Measurements from ENCODE around the gene CACNG4.

Gene CACNG4

GRCh38 chr17:66945147-66945835 lies 19.2 kb upstream of the CACNG4 start:
- DNase-seq = peak; percentile 68

DNA sequence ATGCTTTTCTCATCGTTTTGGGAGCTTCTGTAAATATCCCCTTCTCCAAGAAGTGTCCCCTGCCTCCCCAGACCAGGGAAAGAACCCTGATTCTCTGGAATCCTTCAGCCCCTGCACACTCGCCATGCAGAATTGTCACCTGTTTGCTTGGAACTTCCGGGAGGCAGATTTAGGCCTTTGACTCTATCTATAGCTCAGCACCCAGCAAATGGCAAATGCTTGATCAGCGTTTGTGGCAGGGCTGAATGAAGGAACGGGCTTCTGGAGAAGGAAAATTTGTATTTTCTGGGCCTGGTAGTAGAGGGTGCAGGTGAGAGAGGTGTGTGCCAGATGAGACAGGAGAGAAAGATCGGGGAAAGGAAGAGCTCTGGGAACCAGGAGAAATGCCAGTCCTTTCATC lies 18.3 kb upstream of the CACNG4 start:
- DNase-seq = no peak

GRCh38 chr17:66947311-66947710 lies 17.2 kb upstream of the CACNG4 start:
- no peak for DNase-seq

- no peak for DNase-seq
Observed at GRCh38 chr17:66948061-66948750, 16.3 kb upstream of the CACNG4 start.

DNA sequence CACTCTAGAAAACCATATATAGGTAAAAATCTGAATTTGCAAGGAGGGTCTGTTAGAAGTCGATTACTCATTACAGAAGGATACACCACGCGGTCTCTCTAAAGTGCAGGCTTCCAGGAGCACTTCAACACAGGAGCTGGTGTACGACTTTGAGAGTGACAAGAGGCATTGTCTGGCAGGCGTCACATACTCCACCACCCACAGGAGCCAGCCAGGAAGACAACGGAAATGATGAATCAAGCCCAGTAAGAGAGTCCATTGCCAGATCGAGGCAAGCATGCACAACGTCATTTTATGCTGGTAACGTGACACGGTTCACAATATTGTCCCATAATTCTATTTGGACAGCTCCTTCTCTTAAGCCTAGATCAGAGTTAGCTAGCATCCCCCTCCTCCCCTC lies 15.0 kb upstream of the CACNG4 start:
- DNase-seq = peak; percentile 37

GRCh38 chr17:66950325-66950724 lies 14.2 kb upstream of the CACNG4 start:
- DNase-seq = no peak

DNA sequence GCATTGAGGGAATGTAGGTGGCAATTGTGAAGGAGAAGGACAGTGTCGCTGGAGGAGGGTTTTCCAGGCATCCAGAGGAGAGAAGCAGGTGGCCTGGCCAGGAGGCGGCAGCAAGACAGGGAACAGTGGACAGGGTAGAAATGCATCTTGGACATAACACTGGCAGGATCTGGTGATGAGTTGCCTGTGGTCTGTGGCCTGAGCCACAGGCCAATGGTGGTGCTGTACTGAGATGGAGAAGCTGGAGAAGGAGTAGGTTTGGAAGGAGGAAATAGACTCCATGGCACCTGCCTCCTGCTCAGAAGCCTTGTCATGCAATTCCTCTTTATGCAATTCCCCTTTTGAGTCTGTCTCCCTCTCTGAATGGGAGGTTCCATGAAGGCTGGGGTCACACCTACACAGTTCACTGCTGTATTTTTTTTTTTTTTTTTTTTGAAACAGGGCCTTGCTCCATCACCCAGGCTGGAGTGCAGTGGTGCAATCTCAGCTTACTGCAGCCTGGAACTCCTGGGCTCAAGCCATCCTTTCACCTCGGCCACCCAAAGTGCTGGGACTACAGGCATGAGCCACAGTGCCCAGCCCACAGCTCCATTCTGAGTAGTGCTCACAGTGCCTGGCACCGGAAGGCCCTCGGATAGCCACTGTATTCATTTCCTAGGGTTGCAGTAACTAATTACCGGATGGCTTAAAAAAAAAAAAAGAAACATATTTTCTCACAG lies 13.5 kb upstream of the CACNG4 start:
- no peak for DNase-seq

DNA sequence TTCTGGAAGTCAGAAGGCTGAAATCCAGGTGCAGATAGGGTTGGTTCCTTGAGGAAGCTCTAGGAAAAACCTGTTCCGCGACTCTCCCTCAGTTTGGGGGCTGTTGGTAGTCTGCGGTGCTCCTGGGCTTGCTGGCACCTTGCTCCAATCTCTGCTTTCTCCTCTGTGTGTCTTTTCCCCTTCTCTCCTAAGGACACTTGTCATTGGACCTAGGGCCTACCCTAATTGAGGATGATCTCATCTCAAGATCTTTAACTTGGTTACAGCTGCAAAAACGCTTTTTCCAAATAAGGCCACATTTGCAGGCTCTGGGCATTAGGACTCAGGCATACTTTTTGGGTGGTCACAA lies 12.9 kb upstream of the CACNG4 start:
- DNase-seq = no peak

- peak; percentile 86 for DNase-seq
Observed at GRCh38 chr17:66952031-66952524, 12.4 kb upstream of the CACNG4 start.

DNA sequence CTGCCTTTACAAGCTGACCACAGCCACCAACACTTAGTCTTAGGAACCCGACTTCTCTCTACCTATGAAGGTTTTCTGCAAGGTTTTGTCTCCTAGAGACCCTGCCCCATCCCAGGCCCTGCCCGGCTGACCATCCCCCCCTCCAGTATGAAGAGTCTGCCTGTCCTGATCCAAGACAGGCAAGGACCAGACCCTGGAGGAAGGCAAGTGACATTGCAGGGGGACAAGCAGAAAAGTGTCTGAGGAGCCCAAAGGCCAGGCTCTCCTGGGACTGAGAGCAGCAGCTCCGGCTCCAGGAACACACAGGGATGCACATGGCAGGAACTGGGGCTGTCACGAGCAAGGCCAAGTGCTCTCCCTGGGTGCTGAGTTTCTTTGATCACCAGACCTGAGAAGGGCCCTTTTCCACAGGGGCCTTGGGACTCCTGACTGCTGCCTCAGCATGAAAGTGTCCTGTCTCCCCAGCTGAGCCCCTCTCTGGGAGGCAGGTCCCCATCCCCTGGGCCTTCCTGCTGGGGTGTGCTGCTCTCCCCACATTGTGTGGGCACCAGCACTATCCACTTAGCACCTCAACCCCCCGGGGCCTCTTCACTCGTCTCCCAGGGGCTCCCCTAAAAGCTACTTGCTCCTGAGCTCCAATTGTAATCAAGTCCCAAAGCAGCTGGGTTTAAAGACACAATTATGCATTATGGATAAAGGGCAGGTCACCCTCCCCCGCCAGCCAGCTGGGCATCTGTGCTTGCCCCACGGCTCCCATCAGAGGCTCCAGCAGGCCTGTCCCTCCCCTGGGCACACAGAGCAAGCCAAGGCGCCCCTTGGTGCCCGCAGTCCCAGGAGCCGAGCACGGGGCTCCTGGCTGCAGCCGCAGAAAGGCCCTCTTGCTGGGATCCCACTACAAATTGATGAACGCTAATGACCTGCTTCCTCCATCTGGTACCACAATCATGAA lies 11.6 kb upstream of the CACNG4 start:
- DNase-seq = no peak

- DNase-seq = no peak
Observed at GRCh38 chr17:66953630-66954020, 10.9 kb upstream of the CACNG4 start.

DNA sequence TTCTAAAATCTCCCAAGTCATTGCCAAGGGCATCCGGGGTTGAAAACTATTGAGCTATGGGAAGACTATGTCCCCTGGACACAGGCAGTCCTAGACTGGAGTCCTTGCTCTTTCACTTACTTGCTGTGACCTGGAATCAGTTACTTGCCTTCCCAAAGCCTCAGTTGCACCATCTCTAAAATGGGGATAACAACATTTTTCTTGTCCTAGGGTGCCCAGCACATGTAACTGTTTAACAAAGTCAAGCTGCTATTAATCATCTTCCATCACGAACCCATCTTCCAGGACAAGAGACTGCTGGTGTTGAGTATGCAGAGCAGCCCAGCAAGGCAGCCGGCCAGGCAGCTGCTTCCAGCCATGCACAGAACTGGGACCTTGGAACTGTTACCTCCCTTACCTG lies 9.9 kb upstream of the CACNG4 start:
- no peak for DNase-seq

GRCh38 chr17:66955821-66956220 lies 8.7 kb upstream of the CACNG4 start:
- DNase-seq = no peak

DNA sequence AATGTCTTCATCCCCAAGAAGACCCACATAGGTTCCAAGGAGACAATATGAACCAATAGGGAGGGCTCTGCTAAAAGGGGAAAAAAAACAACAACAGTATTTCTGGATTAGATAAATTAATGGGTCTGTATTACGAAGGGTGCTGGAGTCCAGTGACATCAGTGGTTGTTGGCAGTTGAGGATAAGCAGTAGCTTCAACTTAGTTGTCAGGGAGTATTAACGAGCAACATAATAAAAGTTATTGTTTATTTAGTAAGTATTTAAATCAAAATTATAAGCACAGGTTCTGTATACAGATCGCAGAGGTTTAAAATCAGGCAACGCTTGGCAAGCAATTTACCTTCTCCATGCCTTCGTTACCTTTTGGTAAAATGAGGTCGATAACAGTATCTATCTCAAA lies 7.6 kb upstream of the CACNG4 start:
- no peak for DNase-seq

DNA sequence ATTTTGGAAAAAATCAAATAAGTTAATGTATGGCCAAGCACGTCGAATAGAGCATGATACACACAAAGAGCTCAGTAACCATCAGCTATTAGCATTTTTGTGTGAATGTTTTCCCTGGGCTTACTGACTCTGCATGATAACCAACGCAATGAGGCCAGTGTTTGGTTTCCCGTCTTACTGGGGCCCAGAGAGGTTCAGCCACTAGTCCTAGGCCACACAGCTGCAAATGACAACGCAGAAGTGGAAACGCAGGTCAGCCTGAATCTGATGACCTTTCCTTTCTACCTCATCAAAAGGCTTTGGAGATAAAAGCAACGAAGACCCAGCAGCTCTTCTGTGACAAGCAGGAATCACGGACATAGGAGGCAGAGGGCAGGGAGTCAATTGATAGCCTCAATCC lies 7.2 kb upstream of the CACNG4 start:
- DNase-seq = no peak

DNA sequence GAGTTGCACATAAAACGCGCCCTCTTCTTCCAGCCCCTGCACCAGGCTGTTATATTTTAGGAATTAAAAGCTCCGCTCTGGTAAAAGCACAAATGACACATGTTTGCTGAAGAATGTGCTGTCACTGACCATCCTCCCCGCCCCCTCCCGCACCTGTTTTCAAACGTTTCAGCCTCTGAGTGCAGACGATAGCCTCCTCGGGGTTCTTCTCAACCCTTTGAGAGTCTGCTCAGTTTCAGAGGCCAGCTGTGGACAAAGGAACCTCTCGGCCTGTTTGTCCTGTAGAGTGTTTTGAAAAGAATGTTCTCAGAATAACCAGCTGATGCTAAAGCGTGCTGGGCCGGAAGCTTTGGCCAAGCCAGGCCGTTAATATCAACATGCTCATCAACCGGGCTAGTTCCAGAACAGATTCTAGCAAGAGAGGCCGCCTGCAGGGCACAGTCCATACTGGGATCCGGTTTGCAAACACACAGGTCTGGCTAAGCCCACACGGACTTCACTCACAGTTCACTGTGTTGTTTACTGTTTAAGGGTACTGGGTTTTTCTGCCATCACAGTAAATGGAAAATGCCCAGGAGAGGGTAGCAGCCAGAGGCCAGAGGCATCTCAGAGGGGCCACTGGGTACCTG lies 6.4 kb upstream of the CACNG4 start:
- no peak for DNase-seq

GRCh38 chr17:66959641-66960375 lies 4.7 kb upstream of the CACNG4 start:
- DNase-seq = no peak

GRCh38 chr17:66960613-66961012 lies 3.9 kb upstream of the CACNG4 start:
- no peak for DNase-seq

DNA sequence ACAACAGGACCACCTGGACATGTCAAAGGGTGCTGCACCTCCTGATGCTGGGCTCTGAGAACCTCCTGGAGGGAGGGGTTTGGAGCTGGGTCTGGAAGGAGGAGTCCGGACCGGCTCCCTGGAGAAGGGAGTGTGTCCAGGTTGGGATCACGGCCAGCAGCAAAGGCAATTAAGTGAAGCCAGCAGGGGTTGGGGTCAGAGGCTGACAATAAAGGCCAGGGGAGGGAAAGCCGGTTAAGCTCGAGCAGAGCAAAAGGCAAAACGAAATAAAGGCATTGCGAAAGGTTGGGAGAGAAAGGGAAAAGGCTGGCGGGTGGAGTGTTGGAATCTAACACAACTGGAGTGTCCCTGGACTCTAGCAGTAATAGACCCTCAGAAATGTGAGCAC lies 992 bp upstream of the CACNG4 start:
- no peak for DNase-seq

- DNase-seq = no peak
Observed at GRCh38 chr17:66964930-66965800, 658 bp downstream of the CACNG4 start.

GRCh38 chr17:66965801-66966262 lies 1.3 kb downstream of the CACNG4 start:
- no peak for DNase-seq

All from fibroblast of skin of right biceps (primary cell).